HepG2 (cell line): ENCODE results near the gene C5. TPM values are rescaled to one million over a fixed set of nuclear protein-coding genes. Genes with fewer than 3 reads are reported as not detected.
A peak's percentile ranks its signal among the peaks of the same experiment; 100 is the strongest.

Source experiments
- EP300 ChIP-seq, 3 experiments: sonication (generic) in 1 of 3; formaldehyde crosslinking in 1 of 3; IDR thresholded peaks; 2 replicates each; pipeline versions ENCODE4 v1.5.1 to v1.6.1; 2011 to 2020; ENCODE audit warnings: low read depth in 2 of 3, low read length in 2 of 3, borderline replicate concordance in 1 of 3, improper control_type of control experiment in 1 of 3, mild to moderate bottlenecking in 1 of 3, missing genetic modification reagents in 1 of 3, moderate library complexity in 1 of 3
- HHEX ChIP-seq: IDR thresholded peaks from 2 replicates; pipeline ENCODE4 v1.6.1; 2016; ENCODE audit warnings: control low read depth
- KDM1A ChIP-seq: IDR thresholded peaks from 2 replicates; pipeline ENCODE4 v1.6.1; 2016; ENCODE audit warnings: missing compliant biosample characterization
- KMT2A ChIP-seq: sonication (generic); formaldehyde crosslinking; IDR thresholded peaks from 2 replicates; pipeline ENCODE4 v1.4.0; 2020; ENCODE audit warnings: missing genetic modification reagents
- MAFK ChIP-seq, 2 experiments: IDR thresholded peaks in 1 of 2; conservative IDR thresholded peaks in 1 of 2; 2 replicates each; pipeline ENCODE4 v1.6.1; 2011; ENCODE audit warnings: improper control_type of control experiment in 2 of 2, low read length in 2 of 2
- RBM22 ChIP-seq: fragments of 200-400 bp; formaldehyde crosslinking; optimal IDR thresholded peaks from 2 replicates; pipeline ENCODE3; 2017; ENCODE audit warnings: mild to moderate bottlenecking, low read length, moderate library complexity
- SMC3 ChIP-seq: IDR thresholded peaks from 2 replicates; pipeline ENCODE4 v1.6.1; 2011; ENCODE audit warnings: low read length, improper control_type of control experiment
- SOX6 ChIP-seq, 2 experiments: fragments of 450-650 bp in 1 of 2; sonication (generic) in 1 of 2; formaldehyde crosslinking in 1 of 2; IDR thresholded peaks; 2 replicates each; pipeline versions ENCODE4 v1.4.0 to v1.6.1; 2017 to 2020; ENCODE audit warnings: antibody characterized with exemption in 1 of 2, mild to moderate bottlenecking in 1 of 2, missing genetic modification reagents in 1 of 2
- TOE1 ChIP-seq: sonication (generic); formaldehyde crosslinking; IDR thresholded peaks from 2 replicates; pipeline ENCODE4 v1.4.0; 2020; ENCODE audit warnings: mild to moderate bottlenecking, missing genetic modification reagents
- XBP1 ChIP-seq: sonication (generic); formaldehyde crosslinking; IDR thresholded peaks from 2 replicates; pipeline ENCODE4 v1.5.0; 2020; ENCODE audit warnings: missing genetic modification reagents
- ZFP82 ChIP-seq: sonication (generic); formaldehyde crosslinking; IDR thresholded peaks from 2 replicates; pipeline ENCODE4 v1.5.1; 2020; ENCODE audit warnings: mild to moderate bottlenecking, missing genetic modification reagents, borderline replicate concordance
- ZFP90 ChIP-seq: sonication (generic); formaldehyde crosslinking; IDR thresholded peaks from 2 replicates; pipeline ENCODE4 v1.8.0; 2022; ENCODE audit warnings: missing genetic modification reagents, mild to moderate bottlenecking, inconsistent platforms, borderline replicate concordance
- ZNF530 ChIP-seq: sonication (generic); formaldehyde crosslinking; IDR thresholded peaks from 2 replicates; pipeline ENCODE4 v1.5.0; 2020; ENCODE audit warnings: low read depth, mild to moderate bottlenecking, missing genetic modification reagents
- ZNF569 ChIP-seq: sonication (generic); formaldehyde crosslinking; IDR thresholded peaks from 2 replicates; pipeline ENCODE4 v1.5.0; 2020; ENCODE audit warnings: mild to moderate bottlenecking, missing genetic modification reagents, moderate library complexity, borderline replicate concordance
- ZSCAN22 ChIP-seq: sonication (generic); formaldehyde crosslinking; IDR thresholded peaks from 2 replicates; pipeline ENCODE4 v1.4.0; 2020; ENCODE audit warnings: mild to moderate bottlenecking, missing genetic modification reagents
- polyA plus RNA-seq, 8 experiments: library from polyadenylated mRNA; depleted of rRNA in 3 of 8; stranded (reverse) in 7 of 8; unstranded in 1 of 8; fragments of >200 nt; fragmentation: Illumina TruSeq in 4 of 8; extraction: Trizol in 4 of 8; gene quantifications; 2 replicates each; pipeline versions ENCODE4 v1.2.1 to v1.2.3, GENCODE V29; 2011 to 2016; ENCODE audit warnings: low read depth in 4 of 8, missing spikeins in 1 of 8, mixed read lengths in 1 of 8; ENCODE audit not compliant: insufficient read depth in 1 of 8
- total RNA-seq, 5 experiments: library from RNA; depleted of rRNA; stranded (reverse); fragments of >200 nt; fragmentation: Illumina TruSeq; extraction: Trizol; gene quantifications; 2 replicates each; pipeline ENCODE4 v1.2.3, GENCODE V29; 2016; ENCODE audit warnings: low read depth in 1 of 5
- TF ChIP-seq, protein P1 (sequence below): sonication (generic); formaldehyde crosslinking; IDR thresholded peaks from 2 replicates; pipeline ENCODE4 v1.4.0; 2020; ENCODE audit warnings: missing genetic modification reagents
- TF ChIP-seq, protein P2 (sequence below): sonication (generic); formaldehyde crosslinking; IDR thresholded peaks from 2 replicates; pipeline ENCODE4 v1.8.1; 2023; ENCODE audit warnings: mild to moderate bottlenecking, missing genetic modification reagents
- TF ChIP-seq, protein P3 (sequence below): sonication (generic); IDR thresholded peaks from 2 replicates; pipeline ENCODE4 v1.6.1; 2016; ENCODE audit warnings: low read depth, borderline replicate concordance
- TF ChIP-seq, protein P4 (sequence below): sonication (generic); formaldehyde crosslinking; IDR thresholded peaks from 2 replicates; pipeline ENCODE4 v1.4.0; 2020; ENCODE audit warnings: mild to moderate bottlenecking, missing genetic modification reagents
- TF ChIP-seq, protein P5 (sequence below): sonication (generic); formaldehyde crosslinking; IDR thresholded peaks from 2 replicates; pipeline ENCODE4 v1.8.0; 2022; ENCODE audit warnings: low read depth, missing genetic modification reagents

The C5 gene
- total and polyA plus RNA-seq, 2 of the 13 experiments (the other 11 are each of a cell fraction or from before 2014, with no cell fraction given), result 57.6 to 192 TPM

DNA sequence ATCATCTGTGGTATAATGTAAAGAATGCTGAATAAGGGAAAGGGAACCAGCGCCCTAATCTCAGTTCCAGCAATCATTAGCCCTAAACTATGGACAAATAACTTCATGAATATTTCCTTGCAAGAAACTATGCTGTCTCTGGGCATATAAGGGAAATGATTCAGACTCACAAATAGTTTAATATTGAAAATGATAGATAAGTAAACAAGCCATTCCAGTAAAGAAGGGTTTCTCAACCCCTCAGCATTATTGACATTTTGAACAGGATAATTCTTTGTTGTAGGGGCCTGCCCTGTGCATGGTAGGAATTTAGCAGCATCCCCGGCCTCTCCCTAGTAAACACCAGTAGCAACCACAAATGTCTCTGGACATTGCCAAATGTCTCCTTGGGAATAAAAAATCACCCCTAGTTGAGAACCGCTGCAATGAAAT lies 23.8 kb downstream of the C5 start (continued):
- TF ChIP-seq, protein P1, sequence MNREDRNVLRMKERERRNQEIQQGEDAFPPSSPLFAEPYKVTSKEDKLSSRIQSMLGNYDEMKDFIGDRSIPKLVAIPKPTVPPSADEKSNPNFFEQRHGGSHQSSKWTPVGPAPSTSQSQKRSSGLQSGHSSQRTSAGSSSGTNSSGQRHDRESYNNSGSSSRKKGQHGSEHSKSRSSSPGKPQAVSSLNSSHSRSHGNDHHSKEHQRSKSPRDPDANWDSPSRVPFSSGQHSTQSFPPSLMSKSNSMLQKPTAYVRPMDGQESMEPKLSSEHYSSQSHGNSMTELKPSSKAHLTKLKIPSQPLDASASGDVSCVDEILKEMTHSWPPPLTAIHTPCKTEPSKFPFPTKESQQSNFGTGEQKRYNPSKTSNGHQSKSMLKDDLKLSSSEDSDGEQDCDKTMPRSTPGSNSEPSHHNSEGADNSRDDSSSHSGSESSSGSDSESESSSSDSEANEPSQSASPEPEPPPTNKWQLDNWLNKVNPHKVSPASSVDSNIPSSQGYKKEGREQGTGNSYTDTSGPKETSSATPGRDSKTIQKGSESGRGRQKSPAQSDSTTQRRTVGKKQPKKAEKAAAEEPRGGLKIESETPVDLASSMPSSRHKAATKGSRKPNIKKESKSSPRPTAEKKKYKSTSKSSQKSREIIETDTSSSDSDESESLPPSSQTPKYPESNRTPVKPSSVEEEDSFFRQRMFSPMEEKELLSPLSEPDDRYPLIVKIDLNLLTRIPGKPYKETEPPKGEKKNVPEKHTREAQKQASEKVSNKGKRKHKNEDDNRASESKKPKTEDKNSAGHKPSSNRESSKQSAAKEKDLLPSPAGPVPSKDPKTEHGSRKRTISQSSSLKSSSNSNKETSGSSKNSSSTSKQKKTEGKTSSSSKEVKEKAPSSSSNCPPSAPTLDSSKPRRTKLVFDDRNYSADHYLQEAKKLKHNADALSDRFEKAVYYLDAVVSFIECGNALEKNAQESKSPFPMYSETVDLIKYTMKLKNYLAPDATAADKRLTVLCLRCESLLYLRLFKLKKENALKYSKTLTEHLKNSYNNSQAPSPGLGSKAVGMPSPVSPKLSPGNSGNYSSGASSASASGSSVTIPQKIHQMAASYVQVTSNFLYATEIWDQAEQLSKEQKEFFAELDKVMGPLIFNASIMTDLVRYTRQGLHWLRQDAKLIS (CRISPR knock-in tag), result no peak
- TF ChIP-seq EP300 (IDR thresholded peaks at IDR 0.05; ENCODE audit: low read depth in 2 of 2, low read length in 2 of 2) (peak in 1 of 2 experiments; percentile 38; a peak in 1 of 4 replicates), EP300 (CRISPR knock-in tag; IDR thresholded peaks at IDR 0.05; ENCODE audit: borderline replicate concordance) (peak; percentile 30; the same call in 1 of the 2 replicates), ZNF569 (CRISPR knock-in tag) (no peak), ZFP82 (no peak), KMT2A (no peak), TOE1 (CRISPR knock-in tag) (no peak), RBM22 (no peak), ZFP90 (CRISPR knock-in tag) (no peak), SMC3 (no peak), ZSCAN22 (no peak), HHEX (CRISPR knock-in tag) (no peak), XBP1 (CRISPR knock-in tag) (no peak), MAFK (conservative IDR thresholded peaks at IDR 0.05 in 1 of 2, IDR thresholded peaks at IDR 0.05 in 1 of 2; ENCODE audit: low read length in 2 of 2) (peak in 1 of 2 experiments; percentile 47; a peak in 1 of 4 replicates), ZNF530 (CRISPR knock-in tag) (no peak), SOX6 (IDR thresholded peaks at IDR 0.05) (no peak), SOX6 (CRISPR knock-in tag; IDR thresholded peaks at IDR 0.05) (no peak), KDM1A (CRISPR knock-in tag) (no peak)
- TF ChIP-seq, protein P2, sequence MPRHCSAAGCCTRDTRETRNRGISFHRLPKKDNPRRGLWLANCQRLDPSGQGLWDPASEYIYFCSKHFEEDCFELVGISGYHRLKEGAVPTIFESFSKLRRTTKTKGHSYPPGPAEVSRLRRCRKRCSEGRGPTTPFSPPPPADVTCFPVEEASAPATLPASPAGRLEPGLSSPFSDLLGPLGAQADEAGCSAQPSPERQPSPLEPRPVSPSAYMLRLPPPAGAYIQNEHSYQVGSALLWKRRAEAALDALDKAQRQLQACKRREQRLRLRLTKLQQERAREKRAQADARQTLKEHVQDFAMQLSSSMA, result no peak
- TF ChIP-seq, protein P3, sequence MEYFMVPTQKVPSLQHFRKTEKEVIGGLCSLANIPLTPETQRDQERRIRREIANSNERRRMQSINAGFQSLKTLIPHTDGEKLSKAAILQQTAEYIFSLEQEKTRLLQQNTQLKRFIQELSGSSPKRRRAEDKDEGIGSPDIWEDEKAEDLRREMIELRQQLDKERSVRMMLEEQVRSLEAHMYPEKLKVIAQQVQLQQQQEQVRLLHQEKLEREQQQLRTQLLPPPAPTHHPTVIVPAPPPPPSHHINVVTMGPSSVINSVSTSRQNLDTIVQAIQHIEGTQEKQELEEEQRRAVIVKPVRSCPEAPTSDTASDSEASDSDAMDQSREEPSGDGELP, result no peak
- TF ChIP-seq, protein P4, sequence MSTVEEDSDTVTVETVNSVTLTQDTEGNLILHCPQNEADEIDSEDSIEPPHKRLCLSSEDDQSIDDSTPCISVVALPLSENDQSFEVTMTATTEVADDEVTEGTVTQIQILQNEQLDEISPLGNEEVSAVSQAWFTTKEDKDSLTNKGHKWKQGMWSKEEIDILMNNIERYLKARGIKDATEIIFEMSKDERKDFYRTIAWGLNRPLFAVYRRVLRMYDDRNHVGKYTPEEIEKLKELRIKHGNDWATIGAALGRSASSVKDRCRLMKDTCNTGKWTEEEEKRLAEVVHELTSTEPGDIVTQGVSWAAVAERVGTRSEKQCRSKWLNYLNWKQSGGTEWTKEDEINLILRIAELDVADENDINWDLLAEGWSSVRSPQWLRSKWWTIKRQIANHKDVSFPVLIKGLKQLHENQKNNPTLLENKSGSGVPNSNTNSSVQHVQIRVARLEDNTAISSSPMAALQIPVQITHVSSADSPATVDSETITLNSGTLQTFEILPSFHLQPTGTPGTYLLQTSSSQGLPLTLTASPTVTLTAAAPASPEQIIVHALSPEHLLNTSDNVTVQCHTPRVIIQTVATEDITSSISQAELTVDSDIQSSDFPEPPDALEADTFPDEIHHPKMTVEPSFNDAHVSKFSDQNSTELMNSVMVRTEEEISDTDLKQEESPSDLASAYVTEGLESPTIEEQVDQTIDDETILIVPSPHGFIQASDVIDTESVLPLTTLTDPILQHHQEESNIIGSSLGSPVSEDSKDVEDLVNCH (CRISPR knock-in tag), result no peak
- TF ChIP-seq, protein P5, sequence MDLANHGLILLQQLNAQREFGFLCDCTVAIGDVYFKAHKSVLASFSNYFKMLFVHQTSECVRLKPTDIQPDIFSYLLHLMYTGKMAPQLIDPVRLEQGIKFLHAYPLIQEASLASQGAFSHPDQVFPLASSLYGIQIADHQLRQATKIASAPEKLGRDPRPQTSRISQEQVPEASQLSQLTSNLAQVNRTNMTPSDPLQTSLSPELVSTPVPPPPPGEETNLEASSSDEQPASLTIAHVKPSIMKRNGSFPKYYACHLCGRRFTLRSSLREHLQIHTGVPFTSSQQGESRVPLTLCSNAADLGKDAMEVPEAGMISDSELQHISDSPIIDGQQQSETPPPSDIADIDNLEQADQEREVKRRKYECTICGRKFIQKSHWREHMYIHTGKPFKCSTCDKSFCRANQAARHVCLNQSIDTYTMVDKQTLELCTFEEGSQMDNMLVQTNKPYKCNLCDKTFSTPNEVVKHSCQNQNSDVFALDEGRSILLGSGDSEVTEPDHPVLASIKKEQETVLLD (CRISPR knock-in tag), result no peak
